HFFc6 (cell line): ENCODE results near the gene SAFB. TPM values are rescaled to one million over a fixed set of nuclear protein-coding genes. Genes with fewer than 3 reads are reported as not detected.

Experiments used
- DNase-seq: peaks from one replicate; pipeline ENCODE4 v3.0.0-alpha.2; 2018
- H3K27ac Mint-ChIP-seq: 2 replicates; pipeline ENCODE4 v1.8.0; 2020; ENCODE audit warnings: mild to moderate bottlenecking, mixed read lengths
- H3K27me3 Mint-ChIP-seq: 2 replicates; pipeline ENCODE4 v1.8.0; 2021; ENCODE audit warnings: mild to moderate bottlenecking, moderate library complexity, mixed read lengths; ENCODE audit not compliant: insufficient read depth
- H3K36me3 Mint-ChIP-seq: 2 replicates; pipeline ENCODE4 v1.8.0; 2021; ENCODE audit warnings: low read depth, mixed read lengths
- H3K4me1 Mint-ChIP-seq: 2 replicates; pipeline ENCODE4 v1.8.0; 2020; ENCODE audit warnings: low read depth, mixed read lengths
- H3K4me3 Mint-ChIP-seq: 2 replicates; pipeline ENCODE4 v1.8.0; 2020; ENCODE audit warnings: mild to moderate bottlenecking, moderate library complexity, mixed read lengths
- H3K9me3 Mint-ChIP-seq: 2 replicates; pipeline ENCODE4 v1.8.0; 2020; ENCODE audit warnings: mild to moderate bottlenecking, mixed read lengths
- CTCF ChIP-seq: fragments of 200-600 bp; sonication (generic); IDR thresholded peaks from 2 replicates; pipeline ENCODE4 v1.5.0; 2021; ENCODE audit warnings: antibody characterized with exemption, mild to moderate bottlenecking
- total RNA-seq, 6 experiments: library from RNA; stranded (reverse); fragmentation: NEBNext Ultra II Directional; extraction: Animal tissue kit (Norgen Biotek cat#: 25700); gene quantifications; 2 replicates in 1 of 6; 3 replicates in 5 of 6; pipeline ENCODE4 v1.2.3, GENCODE V29; 2021

The SAFB gene
- total RNA-seq, 6 experiments from 2014 or later = 41.7 to 53.6 (median 49.3) TPM

GRCh38 chr19:5624741-5625278, 1.9 kb downstream of the SAFB start:
- no peak for TF ChIP-seq CTCF
- peak overlapping the region; percentile 100 for H3K27ac Mint-ChIP-seq
- peaks cover 3% of the 10 kb centered on the region; the same call in 1 of the 2 replicates for H3K9me3 Mint-ChIP-seq
- H3K36me3 Mint-ChIP-seq = peaks cover 70% of the 10 kb centered on the region
- peaks cover 63% of the 10 kb centered on the region for H3K4me1 Mint-ChIP-seq
- no peak for DNase-seq
- H3K27me3 Mint-ChIP-seq = peaks cover 3% of the 10 kb centered on the region
- H3K4me3 Mint-ChIP-seq = peak overlapping the region; percentile 100

DNA sequence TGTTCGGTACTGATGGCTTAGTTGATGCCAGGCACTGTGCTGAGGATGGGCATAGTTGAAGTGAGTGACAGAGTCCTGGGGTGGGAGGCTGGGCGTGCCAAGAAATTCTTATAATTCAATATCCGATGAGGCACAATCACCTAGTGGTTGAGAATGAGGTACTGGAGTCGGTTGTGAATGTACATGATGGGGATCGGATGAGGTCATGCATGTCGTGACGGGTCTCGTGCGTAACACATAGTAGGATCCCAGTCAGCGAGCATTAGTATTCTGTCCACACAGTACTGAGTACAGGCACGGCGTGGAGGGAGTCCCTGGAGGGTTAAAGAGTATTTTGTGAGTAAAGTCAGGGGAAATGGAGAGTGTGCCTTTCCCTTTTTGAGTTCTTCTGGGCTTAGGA, 2.8 kb downstream of the SAFB start:
- H3K4me1 Mint-ChIP-seq = peaks cover 56% of the 10 kb centered on the region
- peaks cover 64% of the 10 kb centered on the region for H3K36me3 Mint-ChIP-seq
- no peak for TF ChIP-seq CTCF
- no peak for DNase-seq
- peaks cover 3% of the 10 kb centered on the region for H3K27me3 Mint-ChIP-seq
- peaks cover 3% of the 10 kb centered on the region; the same call in 1 of the 2 replicates for H3K9me3 Mint-ChIP-seq
- peak overlapping the region; percentile 100 for H3K4me3 Mint-ChIP-seq
- H3K27ac Mint-ChIP-seq = peak overlapping the region; percentile 100

DNA sequence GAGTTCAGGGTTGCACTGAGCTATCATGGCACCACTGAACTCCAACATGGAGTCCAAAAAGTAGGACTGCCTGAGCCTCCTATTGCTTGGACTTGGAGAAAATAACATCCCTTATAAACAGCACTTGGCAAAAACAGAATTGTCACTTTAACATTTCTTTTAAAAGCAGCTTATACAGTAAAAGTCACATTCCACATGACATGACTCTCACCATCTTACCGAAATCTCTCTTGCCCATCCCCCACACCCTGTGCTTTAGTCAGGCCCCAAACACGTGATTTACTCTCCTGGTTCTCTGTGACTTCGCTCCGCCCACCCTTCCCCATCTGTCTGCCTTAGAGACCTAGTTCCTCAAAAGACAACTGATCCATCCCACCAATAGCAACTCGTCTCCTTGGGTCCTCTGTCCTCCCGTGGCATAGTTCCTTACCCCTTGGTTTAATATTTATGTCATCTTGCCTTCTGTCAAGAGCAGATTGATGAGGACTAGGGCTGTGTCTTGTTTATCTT, 4.6 kb downstream of the SAFB start:
- Mint-ChIP-seq H3K4me1 (peaks cover 62% of the 10 kb centered on the region), H3K36me3 (peaks cover 52% of the 10 kb centered on the region), H3K27ac (peak overlapping the region; percentile 67; the same call in 1 of the 2 replicates), H3K4me3 (peak overlapping the region; percentile 35; the same call in 1 of the 2 replicates), H3K27me3 (peaks cover 3% of the 10 kb centered on the region), H3K9me3 (peaks cover 3% of the 10 kb centered on the region; the same call in 1 of the 2 replicates)
- no peak for DNase-seq
- no peak for TF ChIP-seq CTCF

GRCh38 chr19:5628461-5628860, 5.6 kb downstream of the SAFB start:
- no peak overlapping the region for H3K4me3 Mint-ChIP-seq
- H3K27ac Mint-ChIP-seq = peak overlapping the region; percentile 54; the same call in 1 of the 2 replicates
- peaks cover 46% of the 10 kb centered on the region for H3K36me3 Mint-ChIP-seq
- no peak for TF ChIP-seq CTCF
- DNase-seq = peak; percentile 67
- H3K9me3 Mint-ChIP-seq = no peaks in the 10 kb centered on the region
- H3K27me3 Mint-ChIP-seq = no peaks in the 10 kb centered on the region
- H3K4me1 Mint-ChIP-seq = peaks cover 66% of the 10 kb centered on the region

DNA sequence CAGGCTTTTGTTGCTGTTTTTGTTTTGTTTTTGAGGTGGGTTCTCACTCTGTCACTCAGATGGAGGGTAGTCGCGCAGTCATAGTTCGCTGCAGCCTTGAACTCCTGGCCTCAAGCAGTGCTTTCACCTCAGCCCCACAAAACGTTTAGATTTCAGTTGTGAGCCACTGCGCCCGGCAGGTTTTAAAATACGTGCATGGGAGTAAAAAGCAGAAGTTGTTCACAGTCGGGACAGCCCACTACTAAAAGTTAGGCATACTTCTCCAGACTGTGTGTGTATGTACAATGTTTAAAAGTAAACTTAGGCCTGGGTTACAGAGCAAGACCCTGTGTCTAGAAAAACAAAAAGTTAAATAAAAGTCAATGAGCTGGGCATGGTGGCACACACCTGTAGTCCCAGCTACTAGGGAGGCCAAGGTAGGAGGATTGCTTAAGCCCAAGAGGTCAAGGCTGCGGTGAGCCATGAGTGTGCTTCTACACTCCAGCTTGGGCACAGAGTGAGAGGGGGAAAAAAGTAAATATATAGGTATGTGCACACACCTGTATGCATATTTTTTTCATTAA, 6.1 kb downstream of the SAFB start:
- Mint-ChIP-seq H3K9me3 (no peaks in the 10 kb centered on the region), H3K4me3 (no peak overlapping the region), H3K27me3 (no peaks in the 10 kb centered on the region), H3K4me1 (peaks cover 66% of the 10 kb centered on the region), H3K27ac (peak overlapping the region; percentile 54; the same call in 1 of the 2 replicates), H3K36me3 (peaks cover 43% of the 10 kb centered on the region)
- DNase-seq = no peak
- TF ChIP-seq CTCF = no peak
